SU-DHL-6 (cell line): ENCODE data around the gene TCEAL7.
"Not testable (repeated sequence)": the region's sequence is repeated elsewhere in the genome, so short reads cannot be mapped to it uniquely, and the experiment has no call there.

Source experiments
- H2AFZ ChIP-seq: fragments of 200-600 bp; sonication (generic); 2 replicates; pipeline ENCODE4 v1.6.1; 2014; ENCODE audit warnings: low read depth, mild to moderate bottlenecking, moderate library complexity, mixed read lengths, antibody characterized with exemption, low read length; ENCODE audit not compliant: severe bottlenecking
- H3F3A ChIP-seq: fragments of 200-600 bp; shearing (Covaris generic); 2 replicates; pipeline ENCODE4 v1.6.0; 2016; ENCODE audit warnings: antibody characterized with exemption, mild to moderate bottlenecking; ENCODE audit not compliant: insufficient read depth
- H3K27ac ChIP-seq: fragments of 200-600 bp; sonication (generic); 2 replicates; pipeline ENCODE4 v1.5.1; 2016; ENCODE audit warnings: low read depth, mild to moderate bottlenecking, low read length, moderate library complexity, mixed read lengths
- H3K27me3 ChIP-seq: fragments of 200-600 bp; sonication (generic), shearing (Covaris generic); 2 replicates; pipeline ENCODE4 v1.6.0; 2014; ENCODE audit warnings: mild to moderate bottlenecking, low read length
- H3K36me3 ChIP-seq: fragments of 200-600 bp; sonication (generic); 2 replicates; pipeline ENCODE4 v1.6.1; 2014; ENCODE audit warnings: mild to moderate bottlenecking, low read length, mixed read lengths
- H3K4me2 ChIP-seq: fragments of 300-600, 200-600 bp; shearing (Covaris generic), sonication (generic); 2 replicates; pipeline ENCODE4 v1.6.0; 2014; ENCODE audit warnings: low read length, low read depth, mild to moderate bottlenecking; ENCODE audit not compliant: poor library complexity, severe bottlenecking
- H3K4me3 ChIP-seq: fragments of 200-600 bp; sonication (generic); 2 replicates; pipeline ENCODE4 v1.5.1; 2014; ENCODE audit warnings: antibody characterized with exemption, low read length, mild to moderate bottlenecking, mixed read lengths; ENCODE audit not compliant: insufficient read depth, poor library complexity, severe bottlenecking
- H3K79me2 ChIP-seq: fragments of 200-600 bp; sonication (generic); 2 replicates; pipeline ENCODE4 v1.6.1; 2014; ENCODE audit warnings: mild to moderate bottlenecking, low read length, moderate library complexity; ENCODE audit not compliant: insufficient read depth
- H3K9ac ChIP-seq: fragments of 200-600 bp; sonication (generic); 2 replicates; pipeline ENCODE4 v1.7.0; 2014; ENCODE audit warnings: mild to moderate bottlenecking, low read length
- H3K9me2 ChIP-seq: fragments of 200-600 bp; sonication (generic); replicated peaks from 2 replicates; pipeline ENCODE4 v1.6.1; 2014; ENCODE audit warnings: low read length; ENCODE audit not compliant: insufficient read depth
- H3K9me3 ChIP-seq: fragments of 200-600 bp; sonication (generic); 2 replicates; pipeline ENCODE4 v1.6.1; 2014; ENCODE audit warnings: low read length, mixed read lengths; ENCODE audit not compliant: insufficient read depth
- H4K20me1 ChIP-seq: fragments of 200-600 bp; sonication (generic); 2 replicates; pipeline ENCODE4 v1.6.1; 2014; ENCODE audit warnings: low read depth, mild to moderate bottlenecking, antibody characterized with exemption, low read length, moderate library complexity, mixed read lengths
- CTCF ChIP-seq: fragments of 200-600 bp; sonication (generic); IDR thresholded peaks from one replicate; pipeline ENCODE4 v1.5.1; 2017; ENCODE audit warnings: antibody characterized with exemption, mild to moderate bottlenecking, low read length, moderate library complexity; ENCODE audit not compliant: insufficient read depth, poor library complexity, severe bottlenecking
- EZH2phosphoT487 ChIP-seq: fragments of 200-600 bp; sonication (generic), shearing (Covaris generic); conservative IDR thresholded peaks from 2 replicates; pipeline ENCODE4 v1.6.1; 2018; ENCODE audit warnings: mild to moderate bottlenecking, antibody characterized with exemption, low read length, moderate library complexity, mixed read lengths

Gene TCEAL7

GRCh38 chrX:103329991-103330390 lies at the start of gene TCEAL7:
Gene TCEAL7 (plus strand): TSS chrX:103330239. CDS start chrX:103331404, 1,165 bp downstream.
- no peaks in the 10 kb centered on the region for H3K9me2 ChIP-seq
- no peak for TF ChIP-seq EZH2phosphoT487
- no peak for TF ChIP-seq CTCF
- H3K79me2 ChIP-seq: no peaks in the 10 kb centered on the region
- H3K36me3 ChIP-seq: no peaks in the 10 kb centered on the region
- no peak within 1 kb of the TSS for H3K9ac ChIP-seq
- no peak within 1 kb of the TSS for H3K4me2 ChIP-seq
- no peak within 1 kb of the TSS for H3K4me3 ChIP-seq
- no peaks in the 10 kb centered on the region for H3F3A ChIP-seq
- no peak within 1 kb of the TSS for H3K27ac ChIP-seq
- H4K20me1 ChIP-seq: no peaks in the 10 kb centered on the region
- H2AFZ ChIP-seq: no peak within 1 kb of the TSS
- no peaks in the 10 kb centered on the region for H3K9me3 ChIP-seq
- no peaks in the 10 kb centered on the region for H3K27me3 ChIP-seq

GRCh38 chrX:103293118-103293517 lies 36.9 kb upstream of the TCEAL7 start:
- Histone ChIP-seq H3F3A (no peaks in the 10 kb centered on the region), H4K20me1 (no peaks in the 10 kb centered on the region), H3K9me3 (no peaks in the 10 kb centered on the region), H3K9ac (no peak overlapping the region), H3K79me2 (no peaks in the 10 kb centered on the region), H3K9me2 (no peaks in the 10 kb centered on the region), H3K27ac (no peak overlapping the region), H3K4me2 (no peak overlapping the region), H3K27me3 (no peaks in the 10 kb centered on the region), H3K36me3 (no peaks in the 10 kb centered on the region), H2AFZ (no peak overlapping the region), H3K4me3 (no peak overlapping the region)
- no peak for TF ChIP-seq EZH2phosphoT487
- TF ChIP-seq CTCF: no peak

GRCh38 chrX:103304705-103305104 lies 25.3 kb upstream of the TCEAL7 start:
- H3K4me2 ChIP-seq: no peak overlapping the region
- no peak overlapping the region for H3K27ac ChIP-seq
- no peak overlapping the region for H2AFZ ChIP-seq
- no peaks in the 10 kb centered on the region for H3K36me3 ChIP-seq
- TF ChIP-seq CTCF (no peak), EZH2phosphoT487 (no peak)
- no peak overlapping the region for H3K9ac ChIP-seq
- no peaks in the 10 kb centered on the region for H3K79me2 ChIP-seq
- H3K4me3 ChIP-seq: no peak overlapping the region
- no peaks in the 10 kb centered on the region for H3K9me3 ChIP-seq
- no peaks in the 10 kb centered on the region for H3F3A ChIP-seq
- no peaks in the 10 kb centered on the region for H4K20me1 ChIP-seq
- H3K9me2 ChIP-seq: no peaks in the 10 kb centered on the region
- H3K27me3 ChIP-seq: no peaks in the 10 kb centered on the region

GRCh38 chrX:103305666-103306065 lies 24.4 kb upstream of the TCEAL7 start:
- not testable (repeated sequence) for H2AFZ ChIP-seq, H3K9me3 ChIP-seq, H3K4me3 ChIP-seq, H3F3A ChIP-seq, H3K27me3 ChIP-seq, H4K20me1 ChIP-seq, H3K9ac ChIP-seq, H3K36me3 ChIP-seq, H3K4me2 ChIP-seq, H3K27ac ChIP-seq, H3K9me2 ChIP-seq, H3K79me2 ChIP-seq
